Measurements from ENCODE around the gene CDK14. TPM values are rescaled to one million over a fixed set of nuclear protein-coding genes. Genes with fewer than 3 reads are reported as not detected.

Gene CDK14
- total RNA-seq, 1 donor from 2014 or later, result 6.4 TPM

- no peak overlapping the region for H3K4me3 ChIP-seq (ENCODE audit: low read depth, low read length)
- no peak for DNase-seq (ENCODE audit: low read depth)
- no peak for TF ChIP-seq CTCF (conservative IDR thresholded peaks at IDR 0.05; ENCODE audit: low read depth, low read length)
Observed at GRCh38 chr7:90838799-90839198, 242.7 kb downstream of the CDK14 start.

- TF ChIP-seq CTCF (conservative IDR thresholded peaks at IDR 0.05; ENCODE audit: low read depth, low read length), result no peak
- no peak for DNase-seq (ENCODE audit: low read depth)
Observed at GRCh38 chr7:90839316-90839715, 243.2 kb downstream of the CDK14 start.

GRCh38 chr7:90839727-90840291, 243.7 kb downstream of the CDK14 start:
- no peak overlapping the region for H3K4me3 ChIP-seq (ENCODE audit: low read depth, low read length)
- no peak for DNase-seq (ENCODE audit: low read depth)
- TF ChIP-seq CTCF (conservative IDR thresholded peaks at IDR 0.05; ENCODE audit: low read depth, low read length), result no peak

More at GRCh38 chr7:90839316-90839715, 243.2 kb downstream of the CDK14 start:
- H3K4me3 ChIP-seq (ENCODE audit: low read depth, low read length), result no peak overlapping the region

- TF ChIP-seq CTCF (conservative IDR thresholded peaks at IDR 0.05; ENCODE audit: low read depth, low read length), result no peak
- no peak for DNase-seq (ENCODE audit: low read depth)
- no peak overlapping the region for H3K4me3 ChIP-seq (ENCODE audit: low read depth, low read length)
Observed at GRCh38 chr7:90841759-90842429, 245.8 kb downstream of the CDK14 start.

- TF ChIP-seq CTCF (conservative IDR thresholded peaks at IDR 0.05; ENCODE audit: low read depth, low read length), result no peak
Observed at GRCh38 chr7:90842430-90842788, 246.3 kb downstream of the CDK14 start.

GRCh38 chr7:90843472-90843871, 247.4 kb downstream of the CDK14 start:
- no peak overlapping the region for H3K4me3 ChIP-seq (ENCODE audit: low read depth, low read length)
- no peak for DNase-seq (ENCODE audit: low read depth)
- no peak for TF ChIP-seq CTCF (conservative IDR thresholded peaks at IDR 0.05; ENCODE audit: low read depth, low read length)

More at GRCh38 chr7:90842430-90842788, 246.3 kb downstream of the CDK14 start:
- no peak for DNase-seq (ENCODE audit: low read depth)
- H3K4me3 ChIP-seq (ENCODE audit: low read depth, low read length), result no peak overlapping the region

- no peak for TF ChIP-seq CTCF (conservative IDR thresholded peaks at IDR 0.05; ENCODE audit: low read depth, low read length)
- no peak for DNase-seq (ENCODE audit: low read depth)
- H3K4me3 ChIP-seq (ENCODE audit: low read depth, low read length), result no peak overlapping the region
Observed at GRCh38 chr7:90844421-90844820, 248.3 kb downstream of the CDK14 start.
